ENCODE data around the gene CACNB4. TPM values are rescaled to one million over a fixed set of nuclear protein-coding genes. Genes with fewer than 3 reads are reported as not detected.

The CACNB4 gene
- total RNA-seq, 4 donors from 2014 or later = 2.3 to 5.8 (median 2.8) TPM

DNA sequence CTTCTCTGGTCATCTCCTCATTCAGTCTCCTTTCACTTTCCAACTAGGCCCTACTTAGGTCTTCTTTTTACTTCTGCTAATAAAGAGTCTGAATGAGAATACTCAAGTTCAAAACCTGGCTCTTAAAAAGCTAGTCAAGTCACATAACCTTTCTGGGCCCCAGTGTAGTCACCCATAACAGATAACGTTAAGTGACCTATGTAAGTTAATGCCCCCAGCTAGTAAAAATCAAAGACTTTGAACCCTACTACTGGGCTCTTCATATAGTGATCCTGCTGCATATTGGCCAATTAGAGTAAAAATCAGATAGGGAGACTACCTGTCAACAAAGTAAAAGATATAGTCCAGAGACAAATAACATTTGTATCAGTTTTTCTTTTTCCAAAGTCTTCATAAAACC is 288.4 kb downstream of the CACNB4 start:
- TF ChIP-seq, protein P1, sequence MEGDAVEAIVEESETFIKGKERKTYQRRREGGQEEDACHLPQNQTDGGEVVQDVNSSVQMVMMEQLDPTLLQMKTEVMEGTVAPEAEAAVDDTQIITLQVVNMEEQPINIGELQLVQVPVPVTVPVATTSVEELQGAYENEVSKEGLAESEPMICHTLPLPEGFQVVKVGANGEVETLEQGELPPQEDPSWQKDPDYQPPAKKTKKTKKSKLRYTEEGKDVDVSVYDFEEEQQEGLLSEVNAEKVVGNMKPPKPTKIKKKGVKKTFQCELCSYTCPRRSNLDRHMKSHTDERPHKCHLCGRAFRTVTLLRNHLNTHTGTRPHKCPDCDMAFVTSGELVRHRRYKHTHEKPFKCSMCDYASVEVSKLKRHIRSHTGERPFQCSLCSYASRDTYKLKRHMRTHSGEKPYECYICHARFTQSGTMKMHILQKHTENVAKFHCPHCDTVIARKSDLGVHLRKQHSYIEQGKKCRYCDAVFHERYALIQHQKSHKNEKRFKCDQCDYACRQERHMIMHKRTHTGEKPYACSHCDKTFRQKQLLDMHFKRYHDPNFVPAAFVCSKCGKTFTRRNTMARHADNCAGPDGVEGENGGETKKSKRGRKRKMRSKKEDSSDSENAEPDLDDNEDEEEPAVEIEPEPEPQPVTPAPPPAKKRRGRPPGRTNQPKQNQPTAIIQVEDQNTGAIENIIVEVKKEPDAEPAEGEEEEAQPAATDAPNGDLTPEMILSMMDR (IDR thresholded peaks at IDR 0.05; ENCODE audit: low read depth) = no peak

DNA sequence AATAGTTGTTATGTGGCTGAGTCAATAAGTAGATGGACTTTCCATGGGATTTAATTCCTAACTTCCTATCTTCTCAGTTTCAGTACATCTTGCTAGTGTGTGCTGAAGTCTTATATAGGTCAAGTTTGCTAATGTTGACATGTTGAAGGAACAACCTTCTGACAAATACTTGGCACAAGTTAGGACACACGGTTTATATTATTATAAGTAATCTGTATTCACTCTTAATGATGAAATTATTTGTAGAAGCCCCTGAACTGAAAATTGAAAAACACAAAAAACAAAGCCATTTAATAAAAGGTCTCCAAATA is 289.8 kb downstream of the CACNB4 start:
- TF ChIP-seq, protein P1 (IDR thresholded peaks at IDR 0.05; ENCODE audit: low read depth) = no peak

DNA sequence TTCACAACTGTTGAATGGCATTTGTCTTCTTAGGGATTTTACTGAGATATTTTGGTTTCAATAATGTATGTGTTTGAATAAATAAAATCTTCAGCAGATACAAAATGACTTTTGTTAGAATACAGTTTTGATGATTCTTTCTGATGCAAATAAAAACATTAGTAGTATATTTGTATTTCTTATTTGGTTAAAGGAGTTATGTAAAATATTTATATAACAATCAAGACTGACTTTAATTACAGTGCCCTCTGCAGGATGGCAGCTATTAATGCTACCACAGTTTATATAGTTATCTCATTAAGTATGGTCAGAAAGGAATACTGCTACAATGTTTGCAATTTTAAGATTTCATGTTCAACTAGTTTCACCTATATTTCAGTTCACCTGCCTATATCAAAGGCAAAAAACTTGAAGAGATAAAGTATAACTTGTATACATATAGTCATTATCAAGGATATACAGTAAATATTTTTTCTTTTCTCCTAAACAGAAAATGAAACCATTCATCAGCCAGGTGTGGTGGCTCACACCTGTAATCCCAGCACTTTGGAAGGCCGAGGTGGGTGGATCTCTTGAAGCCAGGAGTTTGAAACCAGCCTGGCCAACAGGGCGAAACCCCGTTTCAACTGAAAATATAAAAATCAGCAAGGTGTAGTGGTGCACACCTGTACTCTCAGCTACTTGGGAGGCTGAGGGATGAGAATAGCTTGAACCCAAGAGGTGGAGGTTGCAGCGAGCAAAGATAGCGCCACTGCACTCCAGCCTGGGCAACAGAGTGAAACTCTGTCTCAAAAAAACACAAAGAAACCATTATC is 290.4 kb downstream of the CACNB4 start:
- TF ChIP-seq, protein P1 (IDR thresholded peaks at IDR 0.05; ENCODE audit: low read depth) = no peak

DNA sequence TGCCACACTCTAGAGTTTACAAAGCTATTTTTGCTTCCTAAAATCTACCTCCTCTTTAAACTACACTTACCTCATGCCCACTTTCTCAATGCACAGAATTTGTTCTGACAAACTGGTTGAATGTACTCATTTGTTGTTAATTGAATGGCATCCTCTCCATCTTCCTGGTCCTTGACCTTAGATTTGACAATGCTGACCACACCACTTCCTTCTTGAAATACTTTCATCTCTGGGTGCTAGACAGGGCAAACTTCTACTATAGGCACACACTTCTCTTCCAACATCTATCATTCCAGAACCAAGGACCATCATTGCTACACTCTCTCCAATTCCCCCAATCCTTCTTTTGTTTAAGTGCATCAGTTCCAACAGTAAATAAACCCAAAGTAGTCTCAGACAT is 292.9 kb downstream of the CACNB4 start:
- TF ChIP-seq, protein P1 (IDR thresholded peaks at IDR 0.05; ENCODE audit: low read depth) = no peak

DNA sequence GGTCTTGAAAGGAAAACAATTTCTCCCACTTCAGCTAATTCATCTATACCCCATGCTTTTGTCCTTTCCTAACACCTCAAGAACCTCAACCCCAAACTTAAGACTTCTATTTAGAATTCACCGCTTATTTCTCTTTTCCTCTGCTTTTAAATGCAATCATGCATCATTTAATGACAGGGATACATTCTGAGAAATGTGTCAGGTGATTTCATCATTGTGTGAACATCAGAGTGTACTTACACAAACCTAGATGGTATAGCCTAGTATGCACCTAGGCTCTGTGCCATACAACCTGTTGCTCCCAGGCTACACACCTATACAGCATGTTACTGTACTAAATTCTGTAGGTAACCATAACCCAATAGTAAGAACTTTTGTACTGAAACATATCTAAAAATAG is 293.5 kb downstream of the CACNB4 start:
- TF ChIP-seq, protein P1 (IDR thresholded peaks at IDR 0.05; ENCODE audit: low read depth) = no peak

DNA sequence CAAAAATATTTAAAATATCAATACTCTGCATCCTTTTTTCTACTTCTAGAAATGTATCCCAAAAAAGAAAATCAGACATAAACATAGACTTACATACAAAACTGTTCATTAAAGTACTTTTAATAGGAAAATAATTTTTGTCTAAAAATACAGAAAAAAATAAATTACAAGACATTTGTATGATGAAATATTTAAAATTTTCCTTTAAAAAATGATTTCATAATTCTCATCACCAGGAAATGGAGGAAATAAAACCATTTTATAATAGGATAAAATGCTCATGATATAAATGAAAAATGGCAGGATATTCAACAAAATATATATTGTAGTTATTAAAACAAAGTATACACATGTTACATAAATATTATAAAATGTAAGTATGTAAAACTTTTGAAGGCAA is 295.0 kb downstream of the CACNB4 start:
- TF ChIP-seq, protein P1 (IDR thresholded peaks at IDR 0.05; ENCODE audit: low read depth) = no peak

DNA sequence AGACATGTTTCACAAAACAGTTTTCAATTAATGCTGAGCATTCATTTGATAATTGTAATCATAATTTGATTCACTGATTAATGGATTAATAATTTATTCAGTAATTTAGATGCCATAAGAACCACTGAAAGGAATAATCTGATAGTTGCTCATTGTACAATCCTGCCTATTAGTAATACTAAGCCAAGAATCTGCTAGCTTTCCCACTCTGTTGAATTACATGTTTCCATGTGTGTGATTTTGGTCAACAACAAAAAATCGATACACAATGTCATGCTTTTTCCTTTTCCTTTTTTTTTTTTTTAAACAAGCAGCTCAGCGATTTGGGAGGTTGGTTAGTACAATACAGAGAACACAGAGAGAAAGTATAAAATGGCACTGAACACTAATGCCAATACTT is 296.5 kb downstream of the CACNB4 start:
- TF ChIP-seq, protein P1 (IDR thresholded peaks at IDR 0.05; ENCODE audit: low read depth) = no peak

All from subcutaneous adipose tissue (tissue), 4 donors.